GM23338 (cell line): ENCODE measurements around the gene HLA-DOA. TPM values are rescaled to one million over a fixed set of nuclear protein-coding genes. Genes with fewer than 3 reads are reported as not detected.

ENCODE experiments used
- ATAC-seq: fragments of 200-7000 bp; cut with Tn5 transposase; 3 replicates; pipeline ENCODE4 v1.9.1; 2020
- DNase-seq: peaks from one replicate; pipeline ENCODE4 v3.0.0-alpha.2; 2015; ENCODE audit warnings: low spot score
- H2AFZ ChIP-seq: fragments of 200-600 bp; sonication (generic); 2 replicates; pipeline ENCODE4 v1.8.0; 2016; ENCODE audit warnings: antibody characterized with exemption, mild to moderate bottlenecking, moderate library complexity
- H3F3A ChIP-seq: fragments of 200-600 bp; sonication (generic); replicated peaks from 2 replicates; pipeline ENCODE4 v1.8.0; 2017; ENCODE audit warnings: antibody characterized with exemption, mixed run types, low read depth
- H3K27ac ChIP-seq: fragments of 200-600 bp; sonication (generic); 2 replicates; pipeline ENCODE4 v1.6.1; 2016; ENCODE audit warnings: low read depth
- H3K27me3 ChIP-seq: fragments of 200-600 bp; sonication (generic); 2 replicates; pipeline ENCODE4 v1.8.0; 2016; ENCODE audit warnings: mild to moderate bottlenecking, mixed run types, moderate library complexity; ENCODE audit not compliant: insufficient read depth
- H3K36me3 ChIP-seq: fragments of 200-600 bp; sonication (generic); 2 replicates; pipeline ENCODE4 v1.8.0; 2016; ENCODE audit warnings: mild to moderate bottlenecking; ENCODE audit not compliant: insufficient read depth
- H3K4me1 ChIP-seq: fragments of 200-600 bp; sonication (generic); 2 replicates; pipeline ENCODE4 v1.8.0; 2016; ENCODE audit warnings: mild to moderate bottlenecking, moderate library complexity; ENCODE audit not compliant: insufficient read depth
- H3K4me2 ChIP-seq: fragments of 200-600 bp; sonication (generic); 2 replicates; pipeline ENCODE4 v1.7.1; 2017; ENCODE audit warnings: mixed run types
- H3K4me3 ChIP-seq: fragments of 200-600 bp; sonication (generic); 2 replicates; pipeline ENCODE4 v1.6.1; 2016; ENCODE audit warnings: mixed run types
- H3K79me2 ChIP-seq: fragments of 200-600 bp; sonication (generic); replicated peaks from 2 replicates; pipeline ENCODE4 v1.8.0; 2017; ENCODE audit warnings: mild to moderate bottlenecking; ENCODE audit not compliant: insufficient read depth
- H3K9me2 ChIP-seq: fragments of 200-600 bp; sonication (generic); 2 replicates; pipeline ENCODE4 v1.8.0; 2017; ENCODE audit not compliant: insufficient read depth
- H4K20me1 ChIP-seq: fragments of 200-600 bp; sonication (generic); replicated peaks from 2 replicates; pipeline ENCODE4 v1.8.0; 2017; ENCODE audit warnings: mild to moderate bottlenecking; ENCODE audit not compliant: insufficient read depth
- H3K27ac Mint-ChIP-seq: 2 replicates; pipeline ENCODE4 v1.8.0; 2020; ENCODE audit warnings: inconsistent platforms, mild to moderate bottlenecking, moderate library complexity, mixed read lengths
- H3K27me3 Mint-ChIP-seq: 3 replicates; pipeline ENCODE4 v1.8.0; 2022; ENCODE audit warnings: low read depth, mild to moderate bottlenecking, moderate library complexity, mixed read lengths, inconsistent platforms; ENCODE audit not compliant: insufficient read depth, poor library complexity
- H3K36me3 Mint-ChIP-seq: 3 replicates; pipeline ENCODE4 v1.8.0; 2021; ENCODE audit warnings: low read depth, mild to moderate bottlenecking, inconsistent platforms, moderate library complexity, mixed read lengths
- H3K4me1 Mint-ChIP-seq: 3 replicates; pipeline ENCODE4 v1.8.0; 2020; ENCODE audit warnings: mild to moderate bottlenecking, inconsistent platforms, mixed read lengths
- H3K4me3 Mint-ChIP-seq: 3 replicates; pipeline ENCODE4 v1.8.0; 2021; ENCODE audit warnings: moderate library complexity, mild to moderate bottlenecking, inconsistent platforms, mixed read lengths
- H3K9me3 Mint-ChIP-seq: 3 replicates; pipeline ENCODE4 v1.8.0; 2020; ENCODE audit warnings: moderate library complexity, mild to moderate bottlenecking, inconsistent platforms, mixed read lengths
- ETS1 ChIP-seq: IDR thresholded peaks from 2 replicates; pipeline ENCODE4 v1.6.1; 2016; ENCODE audit warnings: antibody characterized with exemption
- EZH2 ChIP-seq: fragments of 200-600 bp; sonication (generic); IDR thresholded peaks from one replicate; pipeline ENCODE4 v1.8.0; 2017; ENCODE audit warnings: antibody characterized with exemption, mild to moderate bottlenecking, low read depth; ENCODE audit not compliant: unreplicated experiment
- EZH2phosphoT487 ChIP-seq: fragments of 200-600 bp; sonication (generic); IDR thresholded peaks from one replicate; pipeline ENCODE4 v1.8.1; 2018; ENCODE audit warnings: antibody characterized with exemption; ENCODE audit not compliant: unreplicated experiment
- JUNB ChIP-seq: IDR thresholded peaks from one replicate; pipeline ENCODE4 v1.6.1; 2016; ENCODE audit warnings: antibody characterized with exemption; ENCODE audit not compliant: unreplicated experiment
- NANOG ChIP-seq: IDR thresholded peaks from 2 replicates; pipeline ENCODE4 v1.6.1; 2016; ENCODE audit warnings: antibody characterized with exemption, borderline replicate concordance
- POLR2AphosphoS5 ChIP-seq: IDR thresholded peaks from 2 replicates; pipeline ENCODE4 v1.6.1; 2016; ENCODE audit warnings: antibody characterized with exemption, low read depth
- REST ChIP-seq: IDR thresholded peaks from one replicate; pipeline ENCODE4 v1.6.1; 2018; ENCODE audit warnings: antibody characterized with exemption; ENCODE audit not compliant: unreplicated experiment
- ZNF462 ChIP-seq: fragments of 250-450 bp; sonication (Bioruptor Pico); IDR thresholded peaks from 2 replicates; pipeline ENCODE4 v1.5.0; 2020; ENCODE audit warnings: mild to moderate bottlenecking, moderate library complexity
- polyA plus RNA-seq: library from polyadenylated mRNA; unstranded; fragments of >200 nt; fragmentation: Nextera tagmentation; extraction: Ambion mirVana; gene quantifications from 2 replicates; pipeline ENCODE4 v1.2.1, GENCODE V29; 2016
- total RNA-seq: library from RNA; depleted of rRNA; stranded (reverse); fragments of >200 nt; shearing (Covaris generic); gene quantifications from 2 replicates; pipeline ENCODE4 v1.2.3, GENCODE V29; 2014

Gene HLA-DOA
- total and polyA plus RNA-seq, 2 experiments from 2014 or later = 4.8 to 30.5 TPM

GRCh38 chr6:33001685-33002084, 7.7 kb downstream of the HLA-DOA start:
- H3K9me2 ChIP-seq = no peaks in the 10 kb centered on the region
- ATAC-seq = no peak
- H3K36me3 Mint-ChIP-seq = peaks cover 4% of the 10 kb centered on the region; the same call in 1 of the 3 replicates

More at GRCh38 chr6:33001685-33002084, 7.7 kb downstream of the HLA-DOA start:
- peaks cover 2% of the 10 kb centered on the region for H3K27me3 Mint-ChIP-seq
- no peak overlapping the region for H3K4me3 Mint-ChIP-seq
- Histone ChIP-seq H3K4me2 (no peak overlapping the region), H3F3A (no peaks in the 10 kb centered on the region), H3K4me3 (no peak overlapping the region), H3K27ac (no peak overlapping the region), H3K79me2 (no peaks in the 10 kb centered on the region), H3K4me1 (no peaks in the 10 kb centered on the region), H3K36me3 (no peaks in the 10 kb centered on the region), H3K27me3 (no peaks in the 10 kb centered on the region), H2AFZ (no peak overlapping the region), H4K20me1 (no peaks in the 10 kb centered on the region)
- H3K27ac Mint-ChIP-seq = peak overlapping the region; percentile 29; the same call in 1 of the 2 replicates
- no peak for DNase-seq
- TF ChIP-seq POLR2AphosphoS5 (no peak), EZH2phosphoT487 (no peak), JUNB (no peak), NANOG (no peak), EZH2 (no peak), ETS1 (no peak), ZNF462 (CRISPR knock-in tag) (no peak), REST (no peak)
- no peaks in the 10 kb centered on the region for H3K9me3 Mint-ChIP-seq
- H3K4me1 Mint-ChIP-seq = peaks cover 4% of the 10 kb centered on the region; the same call in 2 of the 3 replicates
